GM12864 (cell line): ENCODE measurements around the gene FOXQ1.

Experiments used
- DNase-seq: peaks from one replicate; pipeline ENCODE4 v3.0.0-alpha.2; 2011; ENCODE audit warnings: low read depth
- H3K4me3 ChIP-seq: 2 replicates; pipeline ENCODE4 v1.5.1; 2011; ENCODE audit warnings: mild to moderate bottlenecking, low read depth, low read length, control low read depth
- TF ChIP-seq, protein P1 (sequence below): IDR thresholded peaks from 2 replicates; pipeline ENCODE4 v1.5.1; 2011; ENCODE audit warnings: low read depth, mild to moderate bottlenecking, moderate library complexity, low read length, control low read depth, inconsistent platforms; ENCODE audit errors: missing control alignments

Gene FOXQ1

DNA sequence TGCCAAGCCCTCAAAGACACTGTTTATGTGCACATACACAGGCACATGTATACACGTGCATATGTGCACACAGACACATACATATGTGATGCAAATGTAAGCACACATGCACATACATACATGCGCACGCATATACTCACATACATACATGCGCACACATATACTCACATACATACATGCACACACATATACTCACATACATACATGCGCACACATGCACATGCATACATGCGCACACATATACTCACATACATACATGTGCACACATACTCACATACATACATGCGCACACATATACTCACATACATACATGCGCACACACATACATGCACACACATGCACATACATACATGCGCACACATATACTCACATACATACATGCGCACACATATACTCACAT is 20.5 kb upstream of the FOXQ1 start:
- no peak overlapping the region for H3K4me3 ChIP-seq
- TF ChIP-seq, protein P1, sequence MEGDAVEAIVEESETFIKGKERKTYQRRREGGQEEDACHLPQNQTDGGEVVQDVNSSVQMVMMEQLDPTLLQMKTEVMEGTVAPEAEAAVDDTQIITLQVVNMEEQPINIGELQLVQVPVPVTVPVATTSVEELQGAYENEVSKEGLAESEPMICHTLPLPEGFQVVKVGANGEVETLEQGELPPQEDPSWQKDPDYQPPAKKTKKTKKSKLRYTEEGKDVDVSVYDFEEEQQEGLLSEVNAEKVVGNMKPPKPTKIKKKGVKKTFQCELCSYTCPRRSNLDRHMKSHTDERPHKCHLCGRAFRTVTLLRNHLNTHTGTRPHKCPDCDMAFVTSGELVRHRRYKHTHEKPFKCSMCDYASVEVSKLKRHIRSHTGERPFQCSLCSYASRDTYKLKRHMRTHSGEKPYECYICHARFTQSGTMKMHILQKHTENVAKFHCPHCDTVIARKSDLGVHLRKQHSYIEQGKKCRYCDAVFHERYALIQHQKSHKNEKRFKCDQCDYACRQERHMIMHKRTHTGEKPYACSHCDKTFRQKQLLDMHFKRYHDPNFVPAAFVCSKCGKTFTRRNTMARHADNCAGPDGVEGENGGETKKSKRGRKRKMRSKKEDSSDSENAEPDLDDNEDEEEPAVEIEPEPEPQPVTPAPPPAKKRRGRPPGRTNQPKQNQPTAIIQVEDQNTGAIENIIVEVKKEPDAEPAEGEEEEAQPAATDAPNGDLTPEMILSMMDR, result no peak
- no peak for DNase-seq

DNA sequence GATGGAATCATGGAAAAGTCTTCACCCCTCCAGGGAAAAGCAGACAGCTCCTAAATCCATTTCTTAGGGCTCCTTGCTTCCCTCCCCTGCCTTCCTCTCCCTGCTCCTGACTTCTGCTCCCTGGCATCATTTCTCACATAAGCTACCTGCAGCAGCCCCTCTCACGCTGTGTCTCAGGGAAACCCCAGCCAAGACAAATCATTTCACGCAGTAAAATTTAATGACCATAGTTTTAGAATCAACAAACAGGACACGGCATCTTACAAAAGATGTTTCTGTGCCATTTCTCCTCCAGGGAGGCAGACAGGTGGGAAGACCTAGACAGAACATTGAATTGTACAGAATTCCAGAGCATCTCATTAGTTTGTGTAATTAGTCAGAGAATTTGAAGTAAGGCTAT is 16.5 kb upstream of the FOXQ1 start:
- DNase-seq, result no peak

DNA sequence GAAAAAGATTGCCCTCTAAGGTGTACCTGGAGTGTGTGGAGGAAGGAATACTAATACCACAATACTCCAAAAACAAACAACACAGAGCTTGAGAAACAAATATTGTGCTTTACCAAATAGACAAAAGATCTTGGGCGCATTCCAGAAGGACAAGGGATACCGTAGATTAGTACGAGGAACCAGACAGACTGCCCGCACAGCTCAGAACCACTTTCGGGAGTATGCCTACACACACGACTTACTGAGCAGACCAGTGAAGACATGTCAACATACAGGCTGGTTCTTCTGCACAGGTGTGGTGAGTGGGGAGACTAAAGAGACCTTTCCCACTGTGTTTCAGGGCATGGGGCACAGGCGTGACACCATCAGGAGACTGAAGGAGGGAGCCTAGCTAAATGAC is 15.8 kb upstream of the FOXQ1 start:
- H3K4me3 ChIP-seq, result no peak overlapping the region
- TF ChIP-seq, protein P1, result no peak
- DNase-seq, result no peak

More for the DNA sequence above, 16.5 kb upstream of the FOXQ1 start:
- H3K4me3 ChIP-seq, result no peak overlapping the region
- TF ChIP-seq, protein P1, result no peak

DNA sequence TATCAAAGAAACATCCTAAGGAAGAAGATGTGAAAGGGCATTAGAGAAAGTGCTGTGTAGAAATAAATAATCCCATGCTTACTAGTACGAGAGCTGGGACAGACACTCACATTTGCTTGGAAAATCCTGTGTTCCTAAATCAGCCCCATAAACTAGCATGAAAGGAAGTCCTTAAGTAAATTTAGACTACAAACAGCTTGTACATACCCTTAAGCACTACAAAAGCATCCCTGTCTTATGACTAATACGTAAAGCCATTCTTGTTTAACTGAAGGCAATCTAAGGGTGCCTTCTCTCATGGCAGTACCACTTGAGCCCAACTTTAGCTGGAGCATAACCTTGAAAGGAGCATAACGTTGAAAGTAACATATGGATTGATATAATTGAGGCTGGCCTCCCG is 15.4 kb upstream of the FOXQ1 start:
- no peak overlapping the region for H3K4me3 ChIP-seq
- TF ChIP-seq, protein P1, result no peak
- no peak for DNase-seq

DNA sequence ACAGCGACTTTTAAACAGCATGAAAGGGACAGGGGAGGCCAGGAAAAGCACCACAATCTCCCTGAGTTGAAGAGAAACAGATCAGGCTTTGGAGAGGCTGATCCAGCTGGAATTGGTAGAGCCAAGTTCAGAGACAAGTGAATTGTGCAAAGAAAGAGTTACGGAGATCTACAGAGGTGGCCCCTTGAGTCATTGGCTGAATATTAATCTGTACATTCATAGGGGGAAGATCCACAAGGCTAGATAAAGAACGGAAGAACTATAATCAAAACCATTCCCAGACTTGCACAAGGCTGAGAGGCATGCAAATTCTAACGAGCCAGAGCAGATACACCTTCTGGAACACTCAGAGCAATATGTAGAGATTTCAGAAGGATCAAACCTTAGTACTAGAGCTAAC is 14.2 kb upstream of the FOXQ1 start:
- H3K4me3 ChIP-seq, result no peak overlapping the region
- no peak for DNase-seq
- TF ChIP-seq, protein P1, result no peak

DNA sequence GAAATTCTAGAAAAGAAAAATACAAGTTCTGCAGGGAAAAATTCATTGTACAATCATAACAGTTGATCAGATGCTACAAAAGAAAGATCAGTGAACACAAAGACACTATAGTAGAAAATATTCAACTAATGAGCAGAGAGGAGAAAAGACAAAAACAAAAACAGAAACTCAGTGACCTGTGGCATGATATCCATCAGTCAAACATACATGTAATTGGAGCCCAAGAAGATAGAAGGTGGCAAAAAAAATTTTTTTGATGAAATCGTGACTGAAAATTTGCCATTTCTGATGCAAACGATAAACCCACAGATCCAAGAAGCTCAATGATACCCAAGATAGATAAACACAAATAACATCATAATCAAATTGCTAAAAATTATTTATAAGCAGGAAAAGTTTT is 13.1 kb upstream of the FOXQ1 start:
- H3K4me3 ChIP-seq, result no peak overlapping the region
- TF ChIP-seq, protein P1, result no peak

DNA sequence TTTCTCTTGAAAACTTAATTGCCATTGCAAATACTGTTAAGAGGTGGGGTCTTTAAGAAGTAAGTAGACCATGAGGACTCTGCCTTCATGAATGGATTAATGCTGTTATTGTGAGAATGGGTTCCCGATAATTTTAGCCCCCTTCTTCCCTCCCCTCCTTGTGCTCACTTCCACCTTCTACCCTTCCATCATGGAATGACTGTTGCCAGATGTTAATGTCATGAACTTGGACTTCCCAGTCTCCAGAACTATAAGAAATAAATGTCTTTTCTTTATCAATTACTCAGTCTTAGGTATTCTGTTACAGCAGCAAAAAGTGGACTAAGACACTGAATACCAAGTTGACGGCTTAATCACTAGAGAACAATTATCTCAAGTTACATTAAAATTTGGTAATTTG is 5.8 kb upstream of the FOXQ1 start:
- TF ChIP-seq, protein P1, result no peak
- DNase-seq, result no peak
- no peak overlapping the region for H3K4me3 ChIP-seq

More for the DNA sequence above, 13.1 kb upstream of the FOXQ1 start:
- DNase-seq, result no peak
